PC-3 (cell line): Measurements from ENCODE around the gene RMI1. TPM values are rescaled to one million over a fixed set of nuclear protein-coding genes. Genes with fewer than 3 reads are reported as not detected.
"Not testable (repeated sequence)": the region's sequence is repeated elsewhere in the genome, so short reads cannot be mapped to it uniquely, and the experiment has no call there.

Experiments used
- ATAC-seq: fragments of 200-7000 bp; cut with Tn5 transposase; 2 replicates; pipeline ENCODE4 v1.9.1; 2020; ENCODE audit warnings: mild to moderate bottlenecking, moderate library complexity
- BruUV-seq: library from RNA; stranded (reverse); fragments of 400-500 nt; replicated peaks from 2 replicates; lab custom pipeline; 2021; lab: Mats Ljungman, UMichigan
- CTCF ChIA-PET: fragments of 300-600 bp; sonication (Branson Sonifier 250); formaldehyde crosslinking; loops from one replicate; lab custom pipeline; 2022; ENCODE audit warnings: antibody characterized with exemption; lab: Charles Lee
- POLR2A ChIA-PET: fragments of 300-600 bp; sonication (Branson Sonifier 250); formaldehyde crosslinking; loops from one replicate; lab custom pipeline; 2022; ENCODE audit warnings: antibody characterized with exemption; ENCODE audit not compliant: unreplicated experiment; lab: Charles Lee
- DNase-seq: peaks from one replicate; pipeline ENCODE4 v3.0.0-alpha.2; 2015
- H2AFZ ChIP-seq: fragments of 300-600 bp; sonication (generic); 2 replicates; pipeline ENCODE4 v1.6.0; 2016; ENCODE audit warnings: antibody characterized with exemption, low read length
- H3F3A ChIP-seq: fragments of 300-600 bp; sonication (generic); one replicate; pipeline ENCODE4 v1.6.0; 2017; ENCODE audit warnings: antibody characterized with exemption, low read length, control low read depth, mild to moderate bottlenecking; ENCODE audit not compliant: unreplicated experiment
- H3K27ac ChIP-seq: fragments of 300-600 bp; sonication (generic); 2 replicates; pipeline ENCODE4 v1.5.1; 2016; ENCODE audit warnings: mild to moderate bottlenecking, low read length
- H3K27me3 ChIP-seq: fragments of 300-600 bp; sonication (generic); 2 replicates; pipeline ENCODE4 v1.6.1; 2016; ENCODE audit warnings: low read length, mixed read lengths
- H3K36me3 ChIP-seq: fragments of 300-600 bp; sonication (generic); 2 replicates; pipeline ENCODE4 v1.6.1; 2016; ENCODE audit warnings: low read depth, mixed run types, low read length, mixed read lengths
- H3K4me1 ChIP-seq: fragments of 300-600 bp; sonication (generic); 2 replicates; pipeline ENCODE4 v1.5.1; 2016; ENCODE audit warnings: low read length; ENCODE audit not compliant: insufficient read depth
- H3K4me2 ChIP-seq: fragments of 300-600 bp; sonication (generic); 2 replicates; pipeline ENCODE4 v1.6.0; 2016; ENCODE audit warnings: low read length
- H3K4me3 ChIP-seq: fragments of 300-600 bp; sonication (generic); 2 replicates; pipeline ENCODE4 v1.5.1; 2016; ENCODE audit warnings: mild to moderate bottlenecking, low read length, mixed read lengths
- H3K79me2 ChIP-seq: fragments of 300-600 bp; sonication (generic); 2 replicates; pipeline ENCODE4 v1.6.1; 2017; ENCODE audit warnings: low read length, mixed read lengths
- H3K9ac ChIP-seq: fragments of 300-600 bp; sonication (generic); 2 replicates; pipeline ENCODE4 v1.6.0; 2016; ENCODE audit warnings: mild to moderate bottlenecking, low read length
- H3K9me2 ChIP-seq: fragments of 300-600 bp; sonication (generic); replicated peaks from 2 replicates; pipeline ENCODE4 v1.6.1; 2016; ENCODE audit warnings: mixed run types, low read length, mixed read lengths
- H3K9me3 ChIP-seq: fragments of 300-600 bp; sonication (generic); 2 replicates; pipeline ENCODE4 v1.6.1; 2016; ENCODE audit warnings: low read length, mixed read lengths
- H4K20me1 ChIP-seq: fragments of 300-600 bp; sonication (generic); 2 replicates; pipeline ENCODE4 v1.6.1; 2016; ENCODE audit warnings: low read length, mixed read lengths
- CTCF ChIP-seq: fragments of 300-600 bp; sonication (generic); conservative IDR thresholded peaks from 2 replicates; pipeline ENCODE4 v1.5.1; 2017; ENCODE audit warnings: antibody characterized with exemption, low read depth, mild to moderate bottlenecking, low read length
- EZH2 ChIP-seq: fragments of 300-600 bp; sonication (generic); IDR thresholded peaks from one replicate; pipeline ENCODE4 v1.6.1; 2017; ENCODE audit warnings: antibody characterized with exemption, mild to moderate bottlenecking, low read length; ENCODE audit not compliant: unreplicated experiment
- EZH2phosphoT487 ChIP-seq: fragments of 300-600 bp; sonication (generic); IDR thresholded peaks from 2 replicates; pipeline ENCODE4 v1.6.1; 2018; ENCODE audit warnings: mild to moderate bottlenecking, antibody characterized with exemption, low read length, borderline replicate concordance
- intact Hi-C: fragments of 100-400 bp; cut with micrococcal nuclease; formaldehyde crosslinking; loops from 2 replicates; pipeline ENCODE4 v1.9.0; 2023
- microRNA-seq: library from miRNA; unstranded; fragments of <30 nt; microRNA quantifications from one replicate; pipeline ENCODE4 v1.1.0, GENCODE V29; 2020; ENCODE audit not compliant: unreplicated experiment
- total RNA-seq: library from RNA; depleted of rRNA; stranded (reverse); fragments of >200 nt; gene quantifications from 2 replicates; pipeline ENCODE4 v1.2.3, GENCODE V29; 2014; rRNA removed

Gene RMI1
- total RNA-seq, 1 experiment from 2014 or later = 5.0 TPM

- POLR2A ChIA-PET = no interaction called here
- BruUV-seq = no TSS peak
- DNase-seq (no peak), ATAC-seq (no peak)
- no peaks in the 10 kb centered on the region for H3K9me2 ChIP-seq
- H3K9ac ChIP-seq = no peak overlapping the region
- H3K4me1 ChIP-seq = no peaks in the 10 kb centered on the region
- no peaks in the 10 kb centered on the region for H3F3A ChIP-seq
- no peaks in the 10 kb centered on the region for H3K36me3 ChIP-seq
- H3K4me3 ChIP-seq = no peak overlapping the region
- H2AFZ ChIP-seq = no peak overlapping the region
- no peaks in the 10 kb centered on the region for H4K20me1 ChIP-seq
- CTCF ChIA-PET = no interaction called here
- intact Hi-C loops = no loop called here
- H3K4me2 ChIP-seq = no peak overlapping the region
- H3K27me3 ChIP-seq = peaks cover 6% of the 10 kb centered on the region; the same call in 1 of the 2 replicates
- TF ChIP-seq EZH2 (no peak), EZH2phosphoT487 (no peak)
- H3K9me3 ChIP-seq = no peaks in the 10 kb centered on the region
- no peak overlapping the region for H3K27ac ChIP-seq
- H3K79me2 ChIP-seq = no peaks in the 10 kb centered on the region
Measured at GRCh38 chr9:84031534-84031933, 50.9 kb downstream of the RMI1 start.

- H4K20me1 ChIP-seq, H3K36me3 ChIP-seq, H3K4me1 ChIP-seq, H3K9me3 ChIP-seq, H3K4me2 ChIP-seq, H3F3A ChIP-seq, intact Hi-C loops, H3K27me3 ChIP-seq, H3K9ac ChIP-seq, H3K9me2 ChIP-seq, H3K4me3 ChIP-seq, CTCF ChIA-PET, H3K27ac ChIP-seq, H3K79me2 ChIP-seq, H2AFZ ChIP-seq, ATAC-seq, DNase-seq, BruUV-seq, POLR2A ChIA-PET: not testable (repeated sequence)
Measured at GRCh38 chr9:84041857-84042256, 61.3 kb downstream of the RMI1 start.

GRCh38 chr9:84045481-84046097, 65.0 kb downstream of the RMI1 start:
- no peak for DNase-seq
- Histone ChIP-seq H3F3A (no peaks in the 10 kb centered on the region), H3K9ac (no peak overlapping the region), H4K20me1 (no peaks in the 10 kb centered on the region), H3K4me2 (no peak overlapping the region), H2AFZ (no peak overlapping the region), H3K4me3 (no peak overlapping the region), H3K9me3 (no peaks in the 10 kb centered on the region), H3K9me2 (no peaks in the 10 kb centered on the region), H3K36me3 (no peaks in the 10 kb centered on the region), H3K4me1 (no peaks in the 10 kb centered on the region), H3K27ac (no peak overlapping the region), H3K79me2 (no peaks in the 10 kb centered on the region), H3K27me3 (no peaks in the 10 kb centered on the region)
- ChIA-PET POLR2A (no interaction called here), CTCF (no interaction called here)
- intact Hi-C loops = no loop called here
- TF ChIP-seq EZH2 (no peak), EZH2phosphoT487 (no peak), CTCF (no peak)
- no TSS peak for BruUV-seq
- ATAC-seq = no peak

Small RNAs within 50 kb of the gene (microRNA-seq; reads per million reads assigned to microRNA genes)
- gene MIR7-1 = 19.8 reads per million, percentile 44 among the genes with 10 or more reads in this experiment

Other genes with a start within 250 kb of the RMI1 start
- 1.5 and 2.6 TPM in 2 replicates for gene GKAP1, start 163.0 kb upstream of the RMI1 start, total RNA-seq
- 2.2 and 3.2 TPM in 2 replicates for gene KIF27, start 59.4 kb upstream of the RMI1 start, total RNA-seq
- 550 and 583 TPM in 2 replicates for gene HNRNPK, start 590 bp upstream of the RMI1 start, total RNA-seq